ENCODE results near the gene FAM124A. TPM values are rescaled to one million over a fixed set of nuclear protein-coding genes. Genes with fewer than 3 reads are reported as not detected.

FAM124A gene
- total RNA-seq, 4 donors from 2014 or later = 1.9 to 17.7 (median 2.7) TPM

DNA sequence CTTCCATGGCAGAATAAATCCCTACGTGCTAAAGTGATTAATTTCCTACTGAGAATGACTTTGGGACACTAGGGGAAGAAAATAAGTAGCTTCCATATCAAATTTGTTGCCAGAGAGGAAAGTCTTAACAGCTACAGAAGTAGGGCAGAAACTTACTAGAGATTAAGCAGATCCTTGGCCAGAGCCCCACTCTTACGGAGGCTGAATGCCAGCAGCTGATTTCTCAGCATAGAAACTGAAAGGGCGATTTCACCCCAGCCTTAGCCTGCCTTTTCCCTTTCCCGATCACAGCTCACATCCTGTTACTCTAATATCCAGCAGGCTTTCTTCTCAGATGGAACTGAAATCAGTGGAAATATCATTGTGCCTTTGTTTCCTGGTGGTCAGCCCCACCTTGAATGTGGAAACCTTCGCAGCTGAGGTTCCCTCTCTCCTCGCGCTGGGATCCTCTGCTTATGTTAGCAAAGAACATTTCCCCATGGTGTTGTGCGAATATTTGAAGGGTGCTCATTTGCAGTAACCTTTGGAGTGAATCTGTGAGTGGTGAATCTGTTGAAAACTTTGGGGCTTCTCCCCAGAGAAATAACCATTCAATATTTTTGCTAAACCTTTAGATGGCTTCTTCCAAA, 8.4 kb downstream of the FAM124A start:
- peak overlapping the region in 1 of 4 donors; percentile 26 for H3K4me3 ChIP-seq
- H3K27ac ChIP-seq = peak overlapping the region; percentile 45 to 80 (median 68)

GRCh38 chr13:51231456-51231855, 9.3 kb downstream of the FAM124A start:
- H3K36me3 ChIP-seq = no peaks in the 10 kb centered on the region
- in situ Hi-C loops (cut with MboI; ENCODE audit: low pct_ligation_motif_present in 1 of 4, low pct_unique_long_range_greater_than_20kb in 1 of 4, low sequenced_read_pairs in 3 of 4) (no loop called here), intact Hi-C loops (cut with DNase I; ENCODE audit: low total_unique reads) (no loop called here)
- DNase-seq = no peak
- H3K4me1 ChIP-seq = peaks cover 0 to 15% (median 6%) of the 10 kb centered on the region in 4 donors
- WGBS, 2 donors (ENCODE audit: low coverage in 1 of 2) = 95 to 100% methylated on average over 1 to 2 of the region's 2 CpGs
- no peaks in the 10 kb centered on the region for H3K27me3 ChIP-seq
- no peak overlapping the region for H3K4me3 ChIP-seq
- TF ChIP-seq, protein P1, sequence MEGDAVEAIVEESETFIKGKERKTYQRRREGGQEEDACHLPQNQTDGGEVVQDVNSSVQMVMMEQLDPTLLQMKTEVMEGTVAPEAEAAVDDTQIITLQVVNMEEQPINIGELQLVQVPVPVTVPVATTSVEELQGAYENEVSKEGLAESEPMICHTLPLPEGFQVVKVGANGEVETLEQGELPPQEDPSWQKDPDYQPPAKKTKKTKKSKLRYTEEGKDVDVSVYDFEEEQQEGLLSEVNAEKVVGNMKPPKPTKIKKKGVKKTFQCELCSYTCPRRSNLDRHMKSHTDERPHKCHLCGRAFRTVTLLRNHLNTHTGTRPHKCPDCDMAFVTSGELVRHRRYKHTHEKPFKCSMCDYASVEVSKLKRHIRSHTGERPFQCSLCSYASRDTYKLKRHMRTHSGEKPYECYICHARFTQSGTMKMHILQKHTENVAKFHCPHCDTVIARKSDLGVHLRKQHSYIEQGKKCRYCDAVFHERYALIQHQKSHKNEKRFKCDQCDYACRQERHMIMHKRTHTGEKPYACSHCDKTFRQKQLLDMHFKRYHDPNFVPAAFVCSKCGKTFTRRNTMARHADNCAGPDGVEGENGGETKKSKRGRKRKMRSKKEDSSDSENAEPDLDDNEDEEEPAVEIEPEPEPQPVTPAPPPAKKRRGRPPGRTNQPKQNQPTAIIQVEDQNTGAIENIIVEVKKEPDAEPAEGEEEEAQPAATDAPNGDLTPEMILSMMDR (IDR thresholded peaks at IDR 0.05) = no peak
- TF ChIP-seq POLR2AphosphoS5 (IDR thresholded peaks at IDR 0.05) (no peak), POLR2A (IDR thresholded peaks at IDR 0.05) (no peak)
- H3K9me3 ChIP-seq = no peaks in the 10 kb centered on the region
- H3K27ac ChIP-seq = peak overlapping the region; percentile 45 to 80 (median 68)

More for the DNA sequence above, 8.4 kb downstream of the FAM124A start:
- Histone ChIP-seq H3K27me3 (no peaks in the 10 kb centered on the region), H3K36me3 (no peaks in the 10 kb centered on the region), H3K9me3 (no peaks in the 10 kb centered on the region), H3K4me1 (peaks cover 0 to 15% (median 6%) of the 10 kb centered on the region in 4 donors)
- peak; percentile 63 to 80 (median 78) for TF ChIP-seq POLR2AphosphoS5 (IDR thresholded peaks at IDR 0.05)
- peak; percentile 32 for TF ChIP-seq EP300 (IDR thresholded peaks at IDR 0.05; ENCODE audit: low read depth)
- TF ChIP-seq, protein P1 (IDR thresholded peaks at IDR 0.05) = no peak
- 13 to 19% methylated on average over 1 to 8 of the region's 8 CpGs for WGBS, 2 donors (ENCODE audit: low coverage in 1 of 2)
- in situ Hi-C loops (cut with MboI; ENCODE audit: low pct_ligation_motif_present in 1 of 4, low pct_unique_long_range_greater_than_20kb in 1 of 4, low sequenced_read_pairs in 3 of 4) = no loop called here
- DNase-seq = peak; percentile 53
- intact Hi-C loops (cut with DNase I; ENCODE audit: low total_unique reads) = no loop called here

GRCh38 chr13:51232328-51232727, 10.1 kb downstream of the FAM124A start:
- no peaks in the 10 kb centered on the region for H3K27me3 ChIP-seq
- H3K36me3 ChIP-seq = no peaks in the 10 kb centered on the region
- no peak overlapping the region for H3K27ac ChIP-seq
- TF ChIP-seq EP300 (IDR thresholded peaks at IDR 0.05; ENCODE audit: low read depth) = no peak
- TF ChIP-seq, protein P1 (IDR thresholded peaks at IDR 0.05) = no peak
- no peak overlapping the region for H3K4me3 ChIP-seq
- no peak for DNase-seq
- no peaks in the 10 kb centered on the region for H3K9me3 ChIP-seq
- intact Hi-C loops (cut with DNase I; ENCODE audit: low total_unique reads) = no loop called here
- in situ Hi-C loops (cut with MboI; ENCODE audit: low pct_ligation_motif_present in 1 of 4, low pct_unique_long_range_greater_than_20kb in 1 of 4, low sequenced_read_pairs in 3 of 4) = no loop called here
- peaks cover 0 to 12% (median 6%) of the 10 kb centered on the region in 4 donors for H3K4me1 ChIP-seq

- no peaks in the 10 kb centered on the region for H3K9me3 ChIP-seq
- no peak overlapping the region for H3K4me3 ChIP-seq
- H3K4me1 ChIP-seq = peaks cover 0 to 12% (median 6%) of the 10 kb centered on the region in 4 donors
- H3K27me3 ChIP-seq = no peaks in the 10 kb centered on the region
- intact Hi-C loops (cut with DNase I; ENCODE audit: low total_unique reads) (no loop called here), in situ Hi-C loops (cut with MboI; ENCODE audit: low pct_ligation_motif_present in 1 of 4, low pct_unique_long_range_greater_than_20kb in 1 of 4, low sequenced_read_pairs in 3 of 4) (no loop called here)
- no peak for TF ChIP-seq POLR2A (IDR thresholded peaks at IDR 0.05)
- no peak for TF ChIP-seq POLR2AphosphoS5 (IDR thresholded peaks at IDR 0.05)
- no peak for TF ChIP-seq EP300 (IDR thresholded peaks at IDR 0.05; ENCODE audit: low read depth)
- TF ChIP-seq, protein P1 (IDR thresholded peaks at IDR 0.05) = no peak
- DNase-seq = no peak
- WGBS, 2 donors (ENCODE audit: low coverage in 1 of 2) = 90 to 91% methylated on average over 8 to 9 of the region's 9 CpGs
- no peak overlapping the region for H3K27ac ChIP-seq
- no peaks in the 10 kb centered on the region for H3K36me3 ChIP-seq
Measured at GRCh38 chr13:51233117-51233826, 11.1 kb downstream of the FAM124A start.

All from transverse colon (tissue), 4 donors.